Erythroblast (primary cell): Measurements from ENCODE around the gene FIZ1.

Experiments
- GATA1 ChIP-seq: IDR thresholded peaks from 2 replicates; pipeline ENCODE4 v1.6.1; 2011; ENCODE audit warnings: low read depth, mild to moderate bottlenecking, control low read depth, low read length, moderate library complexity
- POLR2A ChIP-seq: IDR thresholded peaks from 2 replicates; pipeline ENCODE4 v1.6.1; 2011; ENCODE audit warnings: mild to moderate bottlenecking, low read length

DNA sequence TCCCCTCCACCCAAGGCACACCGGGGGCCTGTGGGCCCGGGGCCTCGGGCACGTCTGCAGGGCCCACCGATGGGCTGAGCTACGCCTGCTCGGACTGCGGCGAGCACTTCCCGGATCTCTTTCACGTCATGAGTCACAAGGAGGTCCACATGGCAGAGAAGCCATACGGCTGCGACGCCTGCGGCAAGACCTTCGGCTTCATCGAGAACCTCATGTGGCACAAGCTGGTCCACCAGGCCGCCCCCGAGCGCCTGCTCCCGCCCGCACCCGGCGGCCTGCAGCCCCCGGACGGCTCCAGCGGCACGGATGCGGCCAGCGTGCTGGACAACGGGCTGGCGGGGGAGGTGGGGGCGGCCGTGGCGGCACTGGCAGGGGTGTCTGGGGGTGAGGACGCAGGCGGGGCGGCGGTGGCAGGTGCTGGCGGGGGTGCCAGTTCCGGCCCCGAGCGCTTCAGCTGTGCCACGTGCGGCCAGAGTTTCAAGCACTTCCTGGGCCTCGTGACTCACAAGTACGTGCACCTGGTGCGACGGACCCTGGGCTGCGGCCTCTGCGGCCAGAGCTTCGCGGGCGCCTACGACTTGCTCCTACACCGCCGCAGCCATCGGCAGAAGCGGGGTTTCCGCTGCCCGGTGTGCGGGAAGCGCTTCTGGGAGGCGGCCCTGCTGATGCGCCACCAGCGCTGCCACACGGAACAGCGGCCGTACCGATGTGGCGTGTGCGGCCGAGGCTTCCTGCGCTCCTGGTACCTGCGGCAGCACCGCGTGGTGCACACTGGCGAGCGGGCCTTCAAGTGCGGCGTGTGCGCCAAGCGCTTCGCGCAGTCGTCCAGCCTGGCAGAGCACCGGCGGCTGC, 16.5 kb upstream of the FIZ1 start:
- TF ChIP-seq POLR2A (no peak), GATA1 (no peak)
